Measurements from ENCODE around the gene GPR142. TPM values are rescaled to one million over a fixed set of nuclear protein-coding genes. Genes with fewer than 3 reads are reported as not detected.

GPR142 gene
- total RNA-seq, 1 donor from 2014 or later, result 0.18 TPM

DNA sequence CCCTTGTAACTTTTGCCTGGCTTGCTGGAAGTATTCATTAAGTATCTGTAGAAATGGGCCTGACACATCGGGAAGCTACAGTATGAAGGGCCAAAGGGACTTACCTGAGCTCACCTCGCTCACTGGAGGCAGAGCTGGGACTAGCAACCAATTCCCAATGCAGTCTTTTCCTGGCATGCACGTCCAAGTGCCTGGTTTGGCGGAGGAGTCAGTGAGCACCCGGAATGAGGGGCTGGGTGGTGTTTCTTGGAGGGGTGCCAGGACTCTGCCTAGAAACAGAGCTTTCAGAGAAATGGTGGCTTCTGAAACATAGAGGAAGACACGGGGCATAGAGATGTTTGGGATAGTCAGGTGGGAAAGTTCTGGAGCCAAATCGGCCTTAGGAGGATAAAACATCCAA is 46.2 kb downstream of the GPR142 start:
- no peak overlapping the region for H3K4me3 Mint-ChIP-seq (ENCODE audit: unreplicated experiment)
- peaks cover 7% of the 10 kb centered on the region for H3K4me1 Mint-ChIP-seq (ENCODE audit: unreplicated experiment)
- TF ChIP-seq, protein P1, sequence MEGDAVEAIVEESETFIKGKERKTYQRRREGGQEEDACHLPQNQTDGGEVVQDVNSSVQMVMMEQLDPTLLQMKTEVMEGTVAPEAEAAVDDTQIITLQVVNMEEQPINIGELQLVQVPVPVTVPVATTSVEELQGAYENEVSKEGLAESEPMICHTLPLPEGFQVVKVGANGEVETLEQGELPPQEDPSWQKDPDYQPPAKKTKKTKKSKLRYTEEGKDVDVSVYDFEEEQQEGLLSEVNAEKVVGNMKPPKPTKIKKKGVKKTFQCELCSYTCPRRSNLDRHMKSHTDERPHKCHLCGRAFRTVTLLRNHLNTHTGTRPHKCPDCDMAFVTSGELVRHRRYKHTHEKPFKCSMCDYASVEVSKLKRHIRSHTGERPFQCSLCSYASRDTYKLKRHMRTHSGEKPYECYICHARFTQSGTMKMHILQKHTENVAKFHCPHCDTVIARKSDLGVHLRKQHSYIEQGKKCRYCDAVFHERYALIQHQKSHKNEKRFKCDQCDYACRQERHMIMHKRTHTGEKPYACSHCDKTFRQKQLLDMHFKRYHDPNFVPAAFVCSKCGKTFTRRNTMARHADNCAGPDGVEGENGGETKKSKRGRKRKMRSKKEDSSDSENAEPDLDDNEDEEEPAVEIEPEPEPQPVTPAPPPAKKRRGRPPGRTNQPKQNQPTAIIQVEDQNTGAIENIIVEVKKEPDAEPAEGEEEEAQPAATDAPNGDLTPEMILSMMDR (IDR thresholded peaks at IDR 0.05; ENCODE audit: unreplicated experiment), result no peak
- no peak for DNase-seq (ENCODE audit: low spot score)
- H3K9me3 Mint-ChIP-seq (ENCODE audit: unreplicated experiment), result no peaks in the 10 kb centered on the region
- peaks cover 7% of the 10 kb centered on the region for H3K27me3 Mint-ChIP-seq (ENCODE audit: unreplicated experiment)
- H3K27ac Mint-ChIP-seq (ENCODE audit: unreplicated experiment), result no peak overlapping the region
- H3K36me3 Mint-ChIP-seq (ENCODE audit: low read depth, unreplicated experiment), result no peaks in the 10 kb centered on the region

DNA sequence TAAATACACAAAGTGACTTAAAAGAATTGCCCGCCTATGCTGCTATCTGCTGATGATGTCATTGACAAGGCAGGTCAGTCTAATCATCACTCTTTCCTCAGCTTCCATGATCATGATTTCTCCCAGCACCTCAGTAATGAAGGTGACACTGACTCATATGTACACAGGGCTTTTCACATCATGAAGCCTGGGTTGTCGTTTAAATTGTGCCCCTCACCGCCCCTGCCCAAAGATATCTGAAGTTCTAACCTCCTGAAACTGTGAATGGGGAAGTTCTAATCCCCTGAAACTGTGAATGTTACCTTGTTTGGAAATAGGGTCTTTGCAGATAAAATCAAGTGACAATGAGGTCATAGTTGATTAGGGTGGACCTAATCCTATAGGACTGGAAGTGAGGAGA is 47.2 kb downstream of the GPR142 start:
- Mint-ChIP-seq H3K36me3 (ENCODE audit: low read depth, unreplicated experiment) (no peaks in the 10 kb centered on the region), H3K9me3 (ENCODE audit: unreplicated experiment) (no peaks in the 10 kb centered on the region), H3K27me3 (ENCODE audit: unreplicated experiment) (peaks cover 7% of the 10 kb centered on the region), H3K4me3 (ENCODE audit: unreplicated experiment) (no peak overlapping the region), H3K4me1 (ENCODE audit: unreplicated experiment) (peaks cover 7% of the 10 kb centered on the region), H3K27ac (ENCODE audit: unreplicated experiment) (no peak overlapping the region)
- TF ChIP-seq, protein P1 (IDR thresholded peaks at IDR 0.05; ENCODE audit: unreplicated experiment), result no peak
- DNase-seq (ENCODE audit: low spot score), result no peak

DNA sequence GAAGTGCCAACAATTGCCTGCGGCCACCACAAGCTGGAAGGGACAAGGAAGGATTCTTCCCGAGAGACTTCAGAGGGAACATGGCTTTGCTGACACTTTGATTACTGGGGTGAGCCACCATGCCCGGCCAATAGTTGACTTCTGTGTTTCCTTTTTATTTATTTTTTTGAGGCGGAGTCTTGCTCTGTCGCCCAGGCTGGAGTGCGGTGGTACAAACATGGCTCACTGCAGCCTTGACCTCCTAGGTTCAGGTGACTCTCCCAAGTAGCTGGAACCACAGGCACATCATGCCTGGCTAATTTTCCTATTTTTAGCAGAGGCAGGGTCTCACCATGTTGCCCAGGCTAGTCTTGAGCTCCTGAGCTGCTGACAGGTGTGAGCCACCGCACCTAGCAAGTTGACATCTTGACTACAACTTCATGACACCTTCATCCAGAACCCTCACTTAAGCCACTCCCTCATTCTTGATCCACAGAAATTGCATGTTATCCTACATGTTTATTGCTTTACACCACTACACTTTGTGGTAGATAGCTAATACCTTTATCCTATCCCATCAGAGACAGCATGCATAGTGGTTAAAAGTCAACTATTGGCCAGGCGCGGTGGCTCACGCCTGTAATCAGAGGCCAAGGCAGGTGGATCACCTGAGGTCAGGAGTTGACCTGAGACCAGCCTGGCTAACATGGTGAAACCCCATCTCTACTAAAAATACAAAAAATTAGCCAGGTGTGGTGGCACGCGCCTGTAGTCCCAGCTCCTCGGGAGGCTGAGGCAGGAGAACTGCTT is 48.5 kb downstream of the GPR142 start:
- no peaks in the 10 kb centered on the region for H3K9me3 Mint-ChIP-seq (ENCODE audit: unreplicated experiment)
- DNase-seq (ENCODE audit: low spot score), result no peak
- peaks cover 5% of the 10 kb centered on the region for H3K27me3 Mint-ChIP-seq (ENCODE audit: unreplicated experiment)
- H3K4me1 Mint-ChIP-seq (ENCODE audit: unreplicated experiment), result peaks cover under 1% of the 10 kb centered on the region
- TF ChIP-seq, protein P1 (IDR thresholded peaks at IDR 0.05; ENCODE audit: unreplicated experiment), result no peak
- H3K36me3 Mint-ChIP-seq (ENCODE audit: low read depth, unreplicated experiment), result no peaks in the 10 kb centered on the region
- H3K27ac Mint-ChIP-seq (ENCODE audit: unreplicated experiment), result no peak overlapping the region
- H3K4me3 Mint-ChIP-seq (ENCODE audit: unreplicated experiment), result no peak overlapping the region

DNA sequence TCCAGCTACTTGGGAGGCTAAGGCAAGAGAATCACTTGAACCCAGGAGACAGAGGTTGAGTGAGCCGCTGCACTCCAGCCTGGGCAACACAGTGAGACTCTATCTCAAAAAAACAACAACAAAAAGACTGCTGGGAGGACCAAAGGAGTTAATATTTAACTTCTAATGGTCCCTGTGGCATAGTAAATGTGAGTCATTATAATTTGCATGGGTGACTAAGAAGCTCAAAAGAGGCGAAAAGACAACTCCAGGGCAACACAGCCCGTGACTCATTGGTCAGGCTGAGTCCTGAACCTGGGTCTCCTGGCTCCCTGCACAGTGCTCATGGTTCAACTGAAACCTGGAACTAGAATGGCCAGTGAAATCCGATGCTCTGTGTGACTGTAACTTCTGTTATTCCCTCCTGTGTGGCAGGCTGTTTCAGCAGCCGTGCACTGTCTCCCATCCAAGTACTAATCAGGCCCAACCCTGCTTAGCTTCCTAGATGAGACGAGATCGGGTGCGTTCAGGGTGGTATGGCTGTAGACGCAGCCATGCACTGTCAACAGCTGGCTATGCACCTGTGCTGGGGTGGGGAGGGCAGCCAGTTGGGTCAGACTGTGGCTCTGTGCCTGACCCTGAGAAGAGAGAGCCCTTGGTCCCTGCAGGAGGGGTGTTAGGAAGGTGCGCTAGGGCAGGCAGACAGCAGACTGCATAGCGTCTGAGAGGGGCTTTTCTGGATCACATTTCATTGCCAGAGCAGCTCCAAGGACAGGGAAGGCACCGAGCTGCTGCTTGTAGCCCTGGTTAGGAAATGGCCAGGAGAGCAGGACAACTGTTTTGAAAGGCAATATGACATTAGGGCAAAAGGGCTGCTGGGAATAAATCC is 50.1 kb downstream of the GPR142 start:
- no peak overlapping the region for H3K27ac Mint-ChIP-seq (ENCODE audit: unreplicated experiment)

More for the DNA sequence above, 50.1 kb downstream of the GPR142 start:
- TF ChIP-seq, protein P1 (IDR thresholded peaks at IDR 0.05; ENCODE audit: unreplicated experiment), result no peak
- Mint-ChIP-seq H3K36me3 (ENCODE audit: low read depth, unreplicated experiment) (no peaks in the 10 kb centered on the region), H3K9me3 (ENCODE audit: unreplicated experiment) (no peaks in the 10 kb centered on the region), H3K4me3 (ENCODE audit: unreplicated experiment) (no peak overlapping the region), H3K27me3 (ENCODE audit: unreplicated experiment) (peaks cover 5% of the 10 kb centered on the region), H3K4me1 (ENCODE audit: unreplicated experiment) (no peaks in the 10 kb centered on the region)
- DNase-seq (ENCODE audit: low spot score), result no peak

All from endothelial cell (in vitro differentiated cells).